BE2C (cell line): ENCODE measurements around the gene PSMC3.

ENCODE experiments used
- DNase-seq: peaks from one replicate; pipeline ENCODE4 v3.0.0-alpha.2; 2020
- H3K27me3 ChIP-seq: fragments of 250-450 bp; sonication (Bioruptor Pico); 2 replicates; pipeline ENCODE4 v1.5.1; 2020; ENCODE audit warnings: mild to moderate bottlenecking
- H3K36me3 ChIP-seq: fragments of 250-450 bp; sonication (Bioruptor Pico); 2 replicates; pipeline ENCODE4 v1.5.1; 2020; ENCODE audit warnings: mild to moderate bottlenecking
- H3K4me1 ChIP-seq: fragments of 250-450 bp; sonication (Bioruptor Pico); 2 replicates; pipeline ENCODE4 v1.5.1; 2020
- H3K4me3 ChIP-seq: 2 replicates; pipeline ENCODE4 v1.5.1; 2011; ENCODE audit warnings: low read depth, low read length
- H3K9me3 ChIP-seq: fragments of 250-450 bp; sonication (Bioruptor Pico); 2 replicates; pipeline ENCODE4 v1.5.1; 2020
- CTCF ChIP-seq: IDR thresholded peaks from 2 replicates; pipeline ENCODE4 v1.5.1; 2012; ENCODE audit warnings: mild to moderate bottlenecking, low read depth, low read length

The PSMC3 gene

GRCh38 chr11:47395223-47396048, 30.8 kb downstream of the PSMC3 start:
- no peaks in the 10 kb centered on the region for H3K4me1 ChIP-seq
- no peaks in the 10 kb centered on the region for H3K36me3 ChIP-seq
- no peak overlapping the region for H3K4me3 ChIP-seq
- no peak for DNase-seq
- TF ChIP-seq CTCF, result no peak
- no peaks in the 10 kb centered on the region for H3K9me3 ChIP-seq
- no peaks in the 10 kb centered on the region for H3K27me3 ChIP-seq

GRCh38 chr11:47394322-47395222, 31.7 kb downstream of the PSMC3 start:
- no peak for DNase-seq
- Histone ChIP-seq H3K4me1 (no peaks in the 10 kb centered on the region), H3K4me3 (no peak overlapping the region), H3K36me3 (no peaks in the 10 kb centered on the region), H3K9me3 (no peaks in the 10 kb centered on the region), H3K27me3 (no peaks in the 10 kb centered on the region)
- TF ChIP-seq CTCF, result no peak

GRCh38 chr11:47394050-47394321, 32.3 kb downstream of the PSMC3 start:
- Histone ChIP-seq H3K4me1 (no peaks in the 10 kb centered on the region), H3K36me3 (no peaks in the 10 kb centered on the region), H3K27me3 (no peaks in the 10 kb centered on the region), H3K9me3 (no peaks in the 10 kb centered on the region), H3K4me3 (no peak overlapping the region)
- no peak for DNase-seq
- TF ChIP-seq CTCF, result no peak

- no peak for TF ChIP-seq CTCF
- Histone ChIP-seq H3K4me3 (no peak overlapping the region), H3K4me1 (no peaks in the 10 kb centered on the region), H3K27me3 (no peaks in the 10 kb centered on the region), H3K36me3 (no peaks in the 10 kb centered on the region), H3K9me3 (no peaks in the 10 kb centered on the region)
- DNase-seq, result no peak
These were observed 32.8 kb downstream of the PSMC3 start for GRCh38 chr11:47393163-47394049.

GRCh38 chr11:47392546-47393162, 33.6 kb downstream of the PSMC3 start:
- no peak for TF ChIP-seq CTCF
- Histone ChIP-seq H3K4me3 (no peak overlapping the region), H3K4me1 (no peaks in the 10 kb centered on the region)

More at GRCh38 chr11:47392546-47393162, 33.6 kb downstream of the PSMC3 start:
- no peak for DNase-seq
- Histone ChIP-seq H3K27me3 (no peaks in the 10 kb centered on the region), H3K9me3 (no peaks in the 10 kb centered on the region), H3K36me3 (no peaks in the 10 kb centered on the region)
